ENCODE results near the gene LPO.

The LPO gene

DNA sequence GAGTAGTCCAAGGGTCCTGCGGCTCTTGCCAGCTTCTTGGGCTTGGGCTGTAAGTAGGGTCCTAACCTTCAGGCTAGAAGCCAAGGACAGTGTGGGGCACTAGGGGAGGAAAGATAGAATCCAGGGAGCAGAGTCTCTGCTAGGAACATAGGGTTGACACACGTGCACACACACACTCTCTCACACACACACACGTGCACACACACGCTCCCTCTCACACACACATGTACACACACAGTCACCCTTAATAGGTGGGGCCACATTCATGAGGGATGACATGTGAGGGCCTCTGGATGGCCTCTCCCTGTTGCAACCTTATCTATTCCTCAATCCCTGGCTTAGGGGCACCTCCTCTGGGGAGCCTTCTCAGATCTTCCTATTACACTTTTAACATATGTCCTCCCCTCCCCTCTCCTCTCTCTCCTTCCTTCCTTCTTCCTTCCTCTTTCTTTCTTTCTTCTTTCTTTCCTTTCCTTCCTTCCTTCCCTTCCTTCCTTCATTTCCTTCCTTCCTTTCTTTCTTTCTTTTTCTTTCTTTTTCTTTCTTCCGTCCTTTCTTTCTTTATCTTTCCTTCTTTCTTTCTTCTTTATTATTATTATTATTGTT is 42.8 kb upstream of the LPO start:
- Histone ChIP-seq H3K36me3 (ENCODE audit: control insufficient read depth, insufficient read depth, low read length) (no peaks in the 10 kb centered on the region), H3K9ac (ENCODE audit: low read length) (no peak overlapping the region), H3K4ac (ENCODE audit: low read depth, low read length) (no peak overlapping the region), H4K8ac (ENCODE audit: low read depth, low read length) (no peak overlapping the region), H3K18ac (ENCODE audit: low read length) (no peak overlapping the region), H3K4me3 (ENCODE audit: low read length) (no peak overlapping the region), H3K56ac (ENCODE audit: low read length) (no peak overlapping the region), H2BK15ac (replicated peaks; ENCODE audit: low read depth) (no peak overlapping the region), H2BK5ac (ENCODE audit: low read length) (no peak overlapping the region), H2BK120ac (ENCODE audit: low read depth, low read length) (no peak overlapping the region), H4K5ac (ENCODE audit: low read length) (no peak overlapping the region), H3K27me3 (ENCODE audit: insufficient read depth, low read length, poor library complexity) (no peaks in the 10 kb centered on the region), H3K4me1 (ENCODE audit: control insufficient read depth, low read depth, low read length) (no peaks in the 10 kb centered on the region), H3K4me2 (ENCODE audit: low read length) (no peak overlapping the region), H3K27ac (ENCODE audit: low read depth, low read length) (no peak overlapping the region), H3K79me1 (ENCODE audit: low read length) (no peaks in the 10 kb centered on the region), H3K79me2 (ENCODE audit: control insufficient read depth, insufficient read depth, low read length) (no peaks in the 10 kb centered on the region), H3K23ac (ENCODE audit: low read length) (no peak overlapping the region), H2AK5ac (ENCODE audit: low read length) (no peak overlapping the region)
- no peak for DNase-seq
- WGBS (ENCODE audit: extremely low coverage, insufficient coverage, low lambda C conversion rate), result 94% methylated on average over 1 of the region's 5 CpGs

DNA sequence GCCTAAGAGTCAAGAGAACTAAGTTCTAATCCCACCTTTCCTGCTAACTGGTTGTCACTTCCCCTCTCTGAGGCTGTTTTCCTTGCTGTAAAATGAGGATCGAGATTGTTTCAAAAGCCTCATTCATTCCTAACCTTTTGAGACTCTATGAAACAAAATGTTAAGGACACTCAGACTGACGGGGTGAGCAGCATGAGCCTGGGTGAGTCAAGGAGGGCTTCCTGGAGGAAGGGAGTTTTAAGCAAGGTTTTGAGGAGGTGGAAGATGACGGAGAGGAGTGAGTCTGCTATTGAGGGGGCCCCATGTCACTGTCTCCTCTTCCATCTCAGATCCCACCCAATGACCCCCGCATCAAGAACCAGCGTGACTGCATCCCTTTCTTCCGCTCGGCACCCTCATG is 41.8 kb upstream of the LPO start:
- no peak overlapping the region for H3K27ac ChIP-seq (ENCODE audit: low read depth, low read length)
- no peak overlapping the region for H4K5ac ChIP-seq (ENCODE audit: low read length)
- no peak overlapping the region for H3K18ac ChIP-seq (ENCODE audit: low read length)

DNA sequence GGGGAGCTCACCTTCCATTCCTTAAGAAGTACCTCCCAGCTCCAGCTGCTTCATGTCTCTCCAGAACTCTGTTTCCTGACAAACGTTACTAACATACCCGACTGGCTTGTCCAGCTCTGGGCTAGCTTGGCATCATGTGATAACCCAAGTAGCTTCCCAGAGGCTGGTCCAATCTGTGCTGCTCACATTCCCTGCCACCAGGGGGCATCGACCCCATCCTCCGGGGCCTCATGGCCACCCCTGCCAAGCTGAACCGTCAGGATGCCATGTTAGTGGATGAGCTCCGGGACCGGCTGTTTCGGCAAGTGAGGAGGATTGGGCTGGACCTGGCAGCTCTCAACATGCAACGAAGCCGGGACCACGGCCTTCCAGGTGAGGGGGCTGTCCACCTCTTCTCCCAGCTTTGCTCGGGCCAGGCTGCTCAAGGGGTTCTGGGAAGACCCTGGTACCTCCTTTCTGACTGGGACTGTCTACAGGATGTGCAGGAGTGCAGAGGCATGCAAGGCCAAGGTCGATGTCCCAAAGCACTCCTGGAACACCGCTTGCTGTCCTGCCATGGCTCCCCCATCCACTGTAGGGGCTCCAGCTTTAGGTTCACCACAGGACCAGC is 38.3 kb upstream of the LPO start:
- Histone ChIP-seq H3K27ac (ENCODE audit: low read depth, low read length) (no peak overlapping the region), H3K23ac (ENCODE audit: low read length) (no peak overlapping the region), H3K4me1 (ENCODE audit: control insufficient read depth, low read depth, low read length) (no peaks in the 10 kb centered on the region), H3K9ac (ENCODE audit: low read length) (no peak overlapping the region), H2BK120ac (ENCODE audit: low read depth, low read length) (no peak overlapping the region), H3K4ac (ENCODE audit: low read depth, low read length) (no peak overlapping the region), H3K79me2 (ENCODE audit: control insufficient read depth, insufficient read depth, low read length) (no peaks in the 10 kb centered on the region), H3K79me1 (ENCODE audit: low read length) (no peaks in the 10 kb centered on the region), H2BK5ac (ENCODE audit: low read length) (no peak overlapping the region), H2BK15ac (replicated peaks; ENCODE audit: low read depth) (no peak overlapping the region), H4K8ac (ENCODE audit: low read depth, low read length) (no peak overlapping the region), H3K4me2 (ENCODE audit: low read length) (no peak overlapping the region), H4K5ac (ENCODE audit: low read length) (no peak overlapping the region), H3K56ac (ENCODE audit: low read length) (no peak overlapping the region), H3K27me3 (ENCODE audit: insufficient read depth, low read length, poor library complexity) (no peaks in the 10 kb centered on the region), H3K36me3 (ENCODE audit: control insufficient read depth, insufficient read depth, low read length) (no peaks in the 10 kb centered on the region), H3K4me3 (ENCODE audit: low read length) (no peak overlapping the region), H2AK5ac (ENCODE audit: low read length) (no peak overlapping the region), H3K18ac (ENCODE audit: low read length) (no peak overlapping the region)
- peak; percentile 81 for DNase-seq
- WGBS (ENCODE audit: extremely low coverage, insufficient coverage, low lambda C conversion rate), result no CpG with 5 or more reads among the region's 14 CpGs

More for the DNA sequence above, 41.8 kb upstream of the LPO start:
- no peaks in the 10 kb centered on the region for H3K27me3 ChIP-seq (ENCODE audit: insufficient read depth, low read length, poor library complexity)
- no peak overlapping the region for H3K23ac ChIP-seq (ENCODE audit: low read length)
- no peak overlapping the region for H3K4me3 ChIP-seq (ENCODE audit: low read length)
- no peak overlapping the region for H2BK15ac ChIP-seq (replicated peaks; ENCODE audit: low read depth)
- WGBS (ENCODE audit: extremely low coverage, insufficient coverage, low lambda C conversion rate), result no CpG with 5 or more reads among the region's 7 CpGs
- H2BK5ac ChIP-seq (ENCODE audit: low read length), result no peak overlapping the region
- H3K4ac ChIP-seq (ENCODE audit: low read depth, low read length), result no peak overlapping the region
- no peak overlapping the region for H2BK120ac ChIP-seq (ENCODE audit: low read depth, low read length)
- H2AK5ac ChIP-seq (ENCODE audit: low read length), result no peak overlapping the region
- no peaks in the 10 kb centered on the region for H3K36me3 ChIP-seq (ENCODE audit: control insufficient read depth, insufficient read depth, low read length)
- H3K4me2 ChIP-seq (ENCODE audit: low read length), result no peak overlapping the region
- no peaks in the 10 kb centered on the region for H3K79me1 ChIP-seq (ENCODE audit: low read length)
- H3K9ac ChIP-seq (ENCODE audit: low read length), result no peak overlapping the region
- no peak for DNase-seq
- no peak overlapping the region for H3K56ac ChIP-seq (ENCODE audit: low read length)
- H3K79me2 ChIP-seq (ENCODE audit: control insufficient read depth, insufficient read depth, low read length), result no peaks in the 10 kb centered on the region
- H3K4me1 ChIP-seq (ENCODE audit: control insufficient read depth, low read depth, low read length), result no peaks in the 10 kb centered on the region
- H4K8ac ChIP-seq (ENCODE audit: low read depth, low read length), result no peak overlapping the region

DNA sequence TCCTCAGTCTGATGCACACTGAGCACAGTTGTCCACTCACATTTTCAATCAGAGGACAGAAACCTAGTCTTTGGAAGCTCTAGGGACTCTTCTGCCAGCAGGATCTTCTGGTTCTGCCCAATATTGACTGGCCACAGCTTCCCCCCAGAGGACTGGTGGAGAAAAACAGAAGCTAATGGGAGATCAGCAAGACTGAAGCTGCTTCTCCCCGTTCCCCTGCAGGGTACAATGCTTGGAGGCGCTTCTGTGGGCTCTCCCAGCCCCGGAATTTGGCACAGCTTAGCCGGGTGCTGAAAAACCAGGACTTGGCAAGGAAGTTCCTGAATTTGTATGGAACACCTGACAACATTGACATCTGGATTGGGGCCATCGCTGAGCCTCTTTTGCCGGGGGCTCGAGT is 35.5 kb upstream of the LPO start:
- no peak overlapping the region for H4K5ac ChIP-seq (ENCODE audit: low read length)
- H3K56ac ChIP-seq (ENCODE audit: low read length), result no peak overlapping the region
- no peaks in the 10 kb centered on the region for H3K27me3 ChIP-seq (ENCODE audit: insufficient read depth, low read length, poor library complexity)
- H3K9ac ChIP-seq (ENCODE audit: low read length), result no peak overlapping the region
- H3K4ac ChIP-seq (ENCODE audit: low read depth, low read length), result no peak overlapping the region
- no CpG with 5 or more reads among the region's 7 CpGs for WGBS (ENCODE audit: extremely low coverage, insufficient coverage, low lambda C conversion rate)
- no peaks in the 10 kb centered on the region for H3K79me2 ChIP-seq (ENCODE audit: control insufficient read depth, insufficient read depth, low read length)
- H2BK15ac ChIP-seq (replicated peaks; ENCODE audit: low read depth), result no peak overlapping the region
- no peaks in the 10 kb centered on the region for H3K36me3 ChIP-seq (ENCODE audit: control insufficient read depth, insufficient read depth, low read length)
- no peak overlapping the region for H2BK120ac ChIP-seq (ENCODE audit: low read depth, low read length)
- no peak overlapping the region for H3K4me3 ChIP-seq (ENCODE audit: low read length)
- H3K18ac ChIP-seq (ENCODE audit: low read length), result no peak overlapping the region
- no peak overlapping the region for H3K23ac ChIP-seq (ENCODE audit: low read length)
- H3K4me1 ChIP-seq (ENCODE audit: control insufficient read depth, low read depth, low read length), result no peaks in the 10 kb centered on the region
- no peak overlapping the region for H3K4me2 ChIP-seq (ENCODE audit: low read length)
- no peak overlapping the region for H2BK5ac ChIP-seq (ENCODE audit: low read length)
- no peak overlapping the region for H3K27ac ChIP-seq (ENCODE audit: low read depth, low read length)
- DNase-seq, result no peak
- no peak overlapping the region for H2AK5ac ChIP-seq (ENCODE audit: low read length)
- H3K79me1 ChIP-seq (ENCODE audit: low read length), result no peaks in the 10 kb centered on the region
- H4K8ac ChIP-seq (ENCODE audit: low read depth, low read length), result no peak overlapping the region

DNA sequence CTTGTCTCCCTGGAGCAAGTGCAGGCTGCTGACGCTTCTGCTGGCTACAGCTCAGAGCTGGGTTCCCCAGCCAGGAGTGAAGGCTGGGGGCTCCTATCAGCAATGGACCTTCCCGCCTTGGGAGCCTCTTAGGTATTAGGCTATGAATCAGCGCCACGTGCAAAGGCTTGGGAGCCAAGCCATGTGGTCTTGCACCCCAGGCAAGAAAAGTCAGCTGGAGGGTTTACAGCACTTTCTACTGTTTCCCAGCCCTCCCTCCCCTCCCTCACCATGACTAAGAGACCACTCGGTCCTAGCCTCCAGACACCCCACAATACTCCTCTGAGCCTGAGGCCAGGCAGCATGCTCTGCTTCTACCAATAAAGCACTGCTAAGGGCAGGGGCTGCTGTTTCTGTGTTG is 33.6 kb upstream of the LPO start:
- no peak overlapping the region for H3K4me2 ChIP-seq (ENCODE audit: low read length)
- H3K36me3 ChIP-seq (ENCODE audit: control insufficient read depth, insufficient read depth, low read length), result no peaks in the 10 kb centered on the region
- no peak overlapping the region for H2BK15ac ChIP-seq (replicated peaks; ENCODE audit: low read depth)
- H3K23ac ChIP-seq (ENCODE audit: low read length), result no peak overlapping the region
- H3K4me1 ChIP-seq (ENCODE audit: control insufficient read depth, low read depth, low read length), result no peaks in the 10 kb centered on the region
- no peak overlapping the region for H2BK5ac ChIP-seq (ENCODE audit: low read length)
- no peak overlapping the region for H3K4me3 ChIP-seq (ENCODE audit: low read length)
- no peak for DNase-seq
- no peaks in the 10 kb centered on the region for H3K79me2 ChIP-seq (ENCODE audit: control insufficient read depth, insufficient read depth, low read length)
- H3K27ac ChIP-seq (ENCODE audit: low read depth, low read length), result no peak overlapping the region
- no peak overlapping the region for H4K5ac ChIP-seq (ENCODE audit: low read length)
- H3K56ac ChIP-seq (ENCODE audit: low read length), result no peak overlapping the region
- H3K18ac ChIP-seq (ENCODE audit: low read length), result no peak overlapping the region
- no peak overlapping the region for H4K8ac ChIP-seq (ENCODE audit: low read depth, low read length)
- no peak overlapping the region for H2BK120ac ChIP-seq (ENCODE audit: low read depth, low read length)
- no peak overlapping the region for H2AK5ac ChIP-seq (ENCODE audit: low read length)
- H3K27me3 ChIP-seq (ENCODE audit: insufficient read depth, low read length, poor library complexity), result no peaks in the 10 kb centered on the region
- H3K79me1 ChIP-seq (ENCODE audit: low read length), result no peaks in the 10 kb centered on the region
- no CpG with 5 or more reads among the region's 5 CpGs for WGBS (ENCODE audit: extremely low coverage, insufficient coverage, low lambda C conversion rate)
- H3K4ac ChIP-seq (ENCODE audit: low read depth, low read length), result no peak overlapping the region
- no peak overlapping the region for H3K9ac ChIP-seq (ENCODE audit: low read length)

DNA sequence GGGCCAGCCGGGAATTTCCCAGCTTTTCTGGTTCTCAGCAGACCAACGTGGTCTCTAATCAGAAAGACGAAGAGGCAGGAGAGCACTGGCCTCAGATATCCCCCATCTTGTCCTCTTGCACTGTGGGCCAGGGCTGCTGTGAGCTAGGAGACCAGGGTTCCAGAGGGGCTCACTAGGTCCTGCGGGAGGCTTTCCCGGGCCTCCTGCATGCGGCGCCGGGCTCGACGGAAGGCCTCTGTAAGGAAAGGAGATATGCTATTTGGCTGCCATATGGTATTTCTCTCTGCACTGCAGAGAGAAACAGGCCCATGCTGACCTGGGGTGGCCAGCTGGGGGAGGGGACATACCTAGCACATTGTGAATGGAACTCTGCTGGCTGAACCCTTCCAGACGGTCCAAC is 32.4 kb upstream of the LPO start:
- Histone ChIP-seq H3K56ac (ENCODE audit: low read length) (no peak overlapping the region), H3K9ac (ENCODE audit: low read length) (no peak overlapping the region), H2BK5ac (ENCODE audit: low read length) (no peak overlapping the region), H3K23ac (ENCODE audit: low read length) (no peak overlapping the region), H3K4me1 (ENCODE audit: control insufficient read depth, low read depth, low read length) (no peaks in the 10 kb centered on the region), H2AK5ac (ENCODE audit: low read length) (no peak overlapping the region), H3K27me3 (ENCODE audit: insufficient read depth, low read length, poor library complexity) (no peaks in the 10 kb centered on the region), H3K4me2 (ENCODE audit: low read length) (no peak overlapping the region), H4K8ac (ENCODE audit: low read depth, low read length) (no peak overlapping the region), H3K4me3 (ENCODE audit: low read length) (no peak overlapping the region), H3K27ac (ENCODE audit: low read depth, low read length) (no peak overlapping the region), H3K79me2 (ENCODE audit: control insufficient read depth, insufficient read depth, low read length) (no peaks in the 10 kb centered on the region), H3K36me3 (ENCODE audit: control insufficient read depth, insufficient read depth, low read length) (peaks cover 4% of the 10 kb centered on the region), H3K18ac (ENCODE audit: low read length) (no peak overlapping the region), H4K5ac (ENCODE audit: low read length) (no peak overlapping the region), H2BK120ac (ENCODE audit: low read depth, low read length) (no peak overlapping the region), H3K79me1 (ENCODE audit: low read length) (no peaks in the 10 kb centered on the region), H3K4ac (ENCODE audit: low read depth, low read length) (no peak overlapping the region), H2BK15ac (replicated peaks; ENCODE audit: low read depth) (no peak overlapping the region)
- DNase-seq, result no peak
- no CpG with 5 or more reads among the region's 11 CpGs for WGBS (ENCODE audit: extremely low coverage, insufficient coverage, low lambda C conversion rate)
